Measurements from ENCODE around the gene MX2. TPM values are rescaled to one million over a fixed set of nuclear protein-coding genes. Genes with fewer than 3 reads are reported as not detected.
"Not testable (repeated sequence)": the region's sequence is repeated elsewhere in the genome, so short reads cannot be mapped to it uniquely, and the experiment has no call there.

MX2 gene
- total RNA-seq, 4 donors from 2014 or later = 6.7 to 17.5 (median 9.5) TPM

GRCh38 chr21:41358193-41359166, 3.3 kb upstream of the MX2 start:
- WGBS, 2 donors = 70 to 74% methylated on average over 9 of the region's 9 CpGs
- no peak for DNase-seq (ENCODE audit: low spot score in 2 of 2)
- Histone ChIP-seq H3K9me3 (no peaks in the 10 kb centered on the region), H3K4me1 (peaks cover 0 to 60% (median 10%) of the 10 kb centered on the region in 4 donors), H3K27me3 (no peaks in the 10 kb centered on the region), H3K27ac (peak overlapping the region in 3 of 4 donors; percentile 40 to 88 (median 86)), H3K36me3 (no peaks in the 10 kb centered on the region), H3K4me3 (no peak overlapping the region)
- TF ChIP-seq, protein P1, sequence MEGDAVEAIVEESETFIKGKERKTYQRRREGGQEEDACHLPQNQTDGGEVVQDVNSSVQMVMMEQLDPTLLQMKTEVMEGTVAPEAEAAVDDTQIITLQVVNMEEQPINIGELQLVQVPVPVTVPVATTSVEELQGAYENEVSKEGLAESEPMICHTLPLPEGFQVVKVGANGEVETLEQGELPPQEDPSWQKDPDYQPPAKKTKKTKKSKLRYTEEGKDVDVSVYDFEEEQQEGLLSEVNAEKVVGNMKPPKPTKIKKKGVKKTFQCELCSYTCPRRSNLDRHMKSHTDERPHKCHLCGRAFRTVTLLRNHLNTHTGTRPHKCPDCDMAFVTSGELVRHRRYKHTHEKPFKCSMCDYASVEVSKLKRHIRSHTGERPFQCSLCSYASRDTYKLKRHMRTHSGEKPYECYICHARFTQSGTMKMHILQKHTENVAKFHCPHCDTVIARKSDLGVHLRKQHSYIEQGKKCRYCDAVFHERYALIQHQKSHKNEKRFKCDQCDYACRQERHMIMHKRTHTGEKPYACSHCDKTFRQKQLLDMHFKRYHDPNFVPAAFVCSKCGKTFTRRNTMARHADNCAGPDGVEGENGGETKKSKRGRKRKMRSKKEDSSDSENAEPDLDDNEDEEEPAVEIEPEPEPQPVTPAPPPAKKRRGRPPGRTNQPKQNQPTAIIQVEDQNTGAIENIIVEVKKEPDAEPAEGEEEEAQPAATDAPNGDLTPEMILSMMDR (IDR thresholded peaks at IDR 0.05) = no peak
- no peak for TF ChIP-seq EP300 (IDR thresholded peaks at IDR 0.05)
- TF ChIP-seq POLR2A (IDR thresholded peaks at IDR 0.05) = no peak

DNA sequence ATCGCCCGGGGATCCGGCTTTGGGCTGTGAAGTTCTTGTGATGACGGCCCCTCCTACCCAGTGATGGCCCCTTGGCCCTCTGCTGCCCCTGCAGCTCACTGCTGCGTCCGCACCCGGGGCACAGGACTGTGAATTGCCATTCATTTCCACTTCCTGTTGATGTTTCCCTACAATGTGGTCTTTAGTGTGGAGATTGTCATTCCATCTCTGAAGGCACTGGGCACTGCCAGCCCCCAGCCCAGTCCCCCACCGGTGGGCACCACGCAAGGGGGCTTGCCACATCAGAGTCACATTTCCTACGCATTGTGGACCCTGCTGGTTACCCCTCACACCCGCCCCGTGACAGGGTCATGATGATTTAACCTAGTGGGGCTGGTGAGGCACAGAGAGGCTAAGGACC, 2.5 kb upstream of the MX2 start:
- WGBS, 2 donors = 51 to 61% methylated on average over 12 of the region's 12 CpGs
- Histone ChIP-seq H3K27me3 (no peaks in the 10 kb centered on the region), H3K9me3 (no peaks in the 10 kb centered on the region), H3K27ac (peak overlapping the region in 3 of 4 donors; percentile 43 to 88 (median 86)), H3K4me3 (no peak overlapping the region), H3K4me1 (peaks cover 0 to 68% (median 10%) of the 10 kb centered on the region in 4 donors), H3K36me3 (no peaks in the 10 kb centered on the region)
- no peak for DNase-seq (ENCODE audit: low spot score in 2 of 2)
- TF ChIP-seq, protein P1 (IDR thresholded peaks at IDR 0.05) = peak in 3 of 5 experiments; percentile 10 to 22 (median 15)
- no peak for TF ChIP-seq POLR2A (IDR thresholded peaks at IDR 0.05)
- no peak for TF ChIP-seq EP300 (IDR thresholded peaks at IDR 0.05)

GRCh38 chr21:41359754-41360071, 2.1 kb upstream of the MX2 start:
- H3K4me3 ChIP-seq = not testable (repeated sequence)
- H3K27ac ChIP-seq = peak overlapping the region in 3 of 4 donors; percentile 43 to 88 (median 86)
- WGBS, 2 donors = 86 to 95% methylated on average over 4 of the region's 4 CpGs

DNA sequence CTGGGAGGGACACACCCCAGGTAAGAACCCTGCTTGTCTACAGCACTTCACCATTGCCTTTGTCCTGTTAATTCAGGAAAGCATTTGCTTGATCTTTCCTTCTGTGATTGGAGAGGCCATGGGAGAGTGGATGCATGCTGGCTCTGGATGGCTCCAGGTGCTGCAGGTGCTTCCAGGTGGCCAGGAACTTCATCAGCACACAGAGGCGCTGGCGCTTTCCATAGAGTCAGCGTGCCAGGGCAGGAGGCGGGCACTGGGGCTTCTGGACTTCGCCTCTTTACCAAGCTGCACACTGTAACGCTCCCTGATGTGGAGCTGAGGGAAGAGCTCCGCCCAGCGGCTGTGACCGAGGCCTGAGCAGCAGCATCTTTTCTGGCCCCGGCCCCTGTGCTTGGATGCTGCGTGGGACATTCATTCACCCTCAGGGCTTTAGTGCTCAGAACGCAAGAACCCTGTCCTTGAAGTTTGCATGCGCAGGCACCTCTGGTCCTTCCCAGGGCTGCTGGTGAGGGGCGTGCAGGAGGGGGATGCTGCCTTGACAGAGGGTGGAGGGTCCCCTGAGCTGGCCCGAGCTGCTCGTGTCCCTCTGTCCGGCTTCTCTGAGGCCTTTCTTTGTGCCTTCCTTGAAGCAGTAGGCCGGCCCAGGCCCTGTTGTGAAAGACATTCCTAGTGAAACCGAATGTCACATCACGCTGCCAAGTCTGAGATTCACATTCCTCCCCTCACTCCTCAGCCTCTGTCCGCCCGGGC, 1.6 kb upstream of the MX2 start:
- H3K27me3 ChIP-seq = no peaks in the 10 kb centered on the region
- 48 to 50% methylated on average over 20 of the region's 22 CpGs for WGBS, 2 donors
- H3K36me3 ChIP-seq = no peaks in the 10 kb centered on the region
- H3K4me1 ChIP-seq = peaks cover 0 to 72% (median 10%) of the 10 kb centered on the region in 4 donors
- TF ChIP-seq POLR2A (IDR thresholded peaks at IDR 0.05) (no peak), EP300 (IDR thresholded peaks at IDR 0.05) (peak in 1 of 2 donors; percentile 42)
- TF ChIP-seq, protein P1 (IDR thresholded peaks at IDR 0.05) = peak; percentile 20 to 45 (median 34)
- no peak overlapping the region for H3K4me3 ChIP-seq
- peak overlapping the region; percentile 55 to 92 (median 87) for H3K27ac ChIP-seq
- H3K9me3 ChIP-seq = no peaks in the 10 kb centered on the region
- peak; percentile 53 to 75 for DNase-seq (ENCODE audit: low spot score in 2 of 2)

More at GRCh38 chr21:41359754-41360071, 2.1 kb upstream of the MX2 start:
- not testable (repeated sequence) for H3K9me3 ChIP-seq; H3K36me3 ChIP-seq; DNase-seq (ENCODE audit: low spot score in 2 of 2); H3K27me3 ChIP-seq
- H3K4me1 ChIP-seq = peaks cover 0 to 72% (median 10%) of the 10 kb centered on the region in 4 donors

DNA sequence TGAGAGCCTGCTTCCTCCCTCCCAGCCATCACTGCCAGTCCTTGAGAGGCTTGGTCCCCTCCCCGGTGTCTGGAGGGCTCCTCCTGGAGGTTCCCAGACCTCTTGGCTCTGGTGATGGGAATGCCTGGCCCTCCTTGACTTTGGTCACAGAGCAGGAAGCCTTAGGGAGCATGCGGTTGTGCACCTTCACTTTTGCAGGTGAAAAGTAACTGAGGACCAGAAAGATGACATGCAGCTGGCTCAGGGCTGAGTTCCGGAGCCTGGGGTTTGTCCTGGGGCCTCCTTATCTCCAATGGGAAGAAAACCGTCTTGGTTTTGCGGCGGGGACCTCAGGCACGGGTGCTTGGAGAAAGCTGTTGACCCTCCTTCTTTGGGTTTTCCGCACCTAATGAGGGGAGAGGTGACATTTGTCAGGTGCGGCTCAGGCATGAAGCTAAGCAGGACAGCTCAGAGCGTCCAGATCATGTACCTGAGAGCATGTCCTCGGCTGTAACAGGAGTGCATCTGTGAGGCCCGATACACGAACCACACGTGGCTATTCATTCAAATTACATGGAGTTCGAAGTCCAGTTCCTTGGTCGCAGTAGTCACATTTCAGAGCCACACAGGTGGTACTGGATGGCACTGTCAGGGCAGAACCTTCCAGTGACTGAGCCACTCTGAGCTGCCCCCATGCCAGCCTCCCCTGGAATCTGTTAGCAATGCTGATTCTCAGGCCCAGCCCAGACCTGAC, 608 bp upstream of the MX2 start:
- peak overlapping the region; percentile 55 to 92 (median 87) for H3K27ac ChIP-seq

More for the DNA sequence above, 608 bp upstream of the MX2 start:
- DNase-seq (ENCODE audit: low spot score in 2 of 2) = no peak
- Histone ChIP-seq H3K9me3 (no peaks in the 10 kb centered on the region), H3K27me3 (no peaks in the 10 kb centered on the region), H3K36me3 (no peaks in the 10 kb centered on the region), H3K4me1 (peaks cover 0 to 72% (median 10%) of the 10 kb centered on the region in 4 donors), H3K4me3 (peak overlapping the region; percentile 23 to 44 (median 33))
- TF ChIP-seq POLR2A (IDR thresholded peaks at IDR 0.05) = no peak
- no peak for TF ChIP-seq EP300 (IDR thresholded peaks at IDR 0.05)
- TF ChIP-seq, protein P1 (IDR thresholded peaks at IDR 0.05) = no peak
- 94 to 96% methylated on average over 16 of the region's 16 CpGs for WGBS, 2 donors

Data from tibial nerve (tissue), 4 donors.